ENCODE measurements around the gene FXYD5. TPM values are rescaled to one million over a fixed set of nuclear protein-coding genes. Genes with fewer than 3 reads are reported as not detected.

The FXYD5 gene
- polyA plus RNA-seq, 1 donor from 2014 or later, result not detected

DNA sequence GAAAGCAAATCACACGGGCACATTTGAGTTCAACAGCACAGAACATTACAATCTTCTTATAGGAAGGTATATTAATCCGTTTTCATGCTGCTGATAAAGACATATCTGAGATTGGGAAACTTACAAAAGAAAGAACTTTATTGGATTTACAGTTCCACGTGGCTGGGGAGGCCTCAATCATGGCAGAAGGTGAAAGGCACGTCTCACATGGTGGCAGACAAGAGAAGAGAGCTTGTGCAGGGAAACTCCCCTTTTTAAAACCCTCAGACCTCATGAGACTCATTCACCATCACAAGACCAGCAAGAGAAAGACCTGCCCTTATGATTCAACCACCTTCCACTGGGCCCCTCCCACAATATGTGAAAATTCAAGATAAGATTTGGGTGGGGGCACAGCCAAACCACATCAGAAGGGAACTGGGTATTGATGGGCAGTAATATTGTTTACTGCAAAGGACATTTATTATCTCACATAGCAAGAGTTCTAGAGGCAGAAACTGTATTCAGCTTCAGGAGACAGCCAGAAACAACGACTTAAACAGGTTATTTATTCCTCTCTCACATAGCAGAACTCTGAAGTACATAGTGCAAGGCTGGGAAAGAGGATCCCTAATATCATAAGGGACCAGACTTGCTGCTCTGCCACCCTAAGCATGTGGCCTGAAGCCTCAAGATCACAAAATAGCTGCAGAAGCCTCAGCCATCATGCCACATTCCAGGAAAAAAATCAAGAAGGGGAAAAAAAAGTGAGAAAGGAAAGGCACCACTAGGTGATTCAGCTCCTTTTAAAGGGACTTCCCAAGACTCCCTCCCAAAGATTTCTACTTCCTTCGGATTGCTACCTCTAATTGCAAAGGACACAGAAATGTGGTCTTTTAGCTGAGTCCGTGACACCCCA lies 23.1 kb downstream of the FXYD5 start:
- H2AFZ ChIP-seq (ENCODE audit: low read depth, low read length), result no peak overlapping the region
- H3K9ac ChIP-seq (ENCODE audit: low read length), result no peak overlapping the region
- no peaks in the 10 kb centered on the region for H3K9me3 ChIP-seq (ENCODE audit: low read length)
- no peak overlapping the region for H3K4me2 ChIP-seq (ENCODE audit: low read length)
- no peaks in the 10 kb centered on the region for H3K79me2 ChIP-seq (replicated peaks; ENCODE audit: insufficient read depth, low read length)
- no peak overlapping the region for H3K27ac ChIP-seq (ENCODE audit: low read length)
- H3K27me3 ChIP-seq (ENCODE audit: insufficient read depth, low read depth, low read length), result no peaks in the 10 kb centered on the region
- no peaks in the 10 kb centered on the region for H3F3A ChIP-seq (ENCODE audit: insufficient read depth, low read length, poor library complexity, severe bottlenecking)
- no peak overlapping the region for H3K4me3 ChIP-seq (ENCODE audit: low read length)
- no peaks in the 10 kb centered on the region for H3K36me3 ChIP-seq (ENCODE audit: insufficient read depth, low read length)
- no peaks in the 10 kb centered on the region for H4K20me1 ChIP-seq (ENCODE audit: insufficient read depth)
- TF ChIP-seq, protein P1, sequence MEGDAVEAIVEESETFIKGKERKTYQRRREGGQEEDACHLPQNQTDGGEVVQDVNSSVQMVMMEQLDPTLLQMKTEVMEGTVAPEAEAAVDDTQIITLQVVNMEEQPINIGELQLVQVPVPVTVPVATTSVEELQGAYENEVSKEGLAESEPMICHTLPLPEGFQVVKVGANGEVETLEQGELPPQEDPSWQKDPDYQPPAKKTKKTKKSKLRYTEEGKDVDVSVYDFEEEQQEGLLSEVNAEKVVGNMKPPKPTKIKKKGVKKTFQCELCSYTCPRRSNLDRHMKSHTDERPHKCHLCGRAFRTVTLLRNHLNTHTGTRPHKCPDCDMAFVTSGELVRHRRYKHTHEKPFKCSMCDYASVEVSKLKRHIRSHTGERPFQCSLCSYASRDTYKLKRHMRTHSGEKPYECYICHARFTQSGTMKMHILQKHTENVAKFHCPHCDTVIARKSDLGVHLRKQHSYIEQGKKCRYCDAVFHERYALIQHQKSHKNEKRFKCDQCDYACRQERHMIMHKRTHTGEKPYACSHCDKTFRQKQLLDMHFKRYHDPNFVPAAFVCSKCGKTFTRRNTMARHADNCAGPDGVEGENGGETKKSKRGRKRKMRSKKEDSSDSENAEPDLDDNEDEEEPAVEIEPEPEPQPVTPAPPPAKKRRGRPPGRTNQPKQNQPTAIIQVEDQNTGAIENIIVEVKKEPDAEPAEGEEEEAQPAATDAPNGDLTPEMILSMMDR (IDR thresholded peaks at IDR 0.05; ENCODE audit: poor library complexity, severe bottlenecking), result no peak
- TF ChIP-seq SMC3 (conservative IDR thresholded peaks at IDR 0.05; ENCODE audit: poor library complexity) (no peak), TAF1 (IDR thresholded peaks at IDR 0.05; ENCODE audit: low read depth) (no peak), EP300 (conservative IDR thresholded peaks at IDR 0.05; ENCODE audit: poor library complexity, severe bottlenecking) (no peak), POLR2AphosphoS5 (IDR thresholded peaks at IDR 0.05) (no peak), RAD21 (conservative IDR thresholded peaks at IDR 0.05) (no peak), EZH2 (IDR thresholded peaks at IDR 0.05; ENCODE audit: borderline replicate concordance, insufficient read depth, low read length, poor library complexity, severe bottlenecking) (no peak), MXI1 (conservative IDR thresholded peaks at IDR 0.05; ENCODE audit: poor library complexity, severe bottlenecking) (no peak)
- TF ChIP-seq, protein P2, sequence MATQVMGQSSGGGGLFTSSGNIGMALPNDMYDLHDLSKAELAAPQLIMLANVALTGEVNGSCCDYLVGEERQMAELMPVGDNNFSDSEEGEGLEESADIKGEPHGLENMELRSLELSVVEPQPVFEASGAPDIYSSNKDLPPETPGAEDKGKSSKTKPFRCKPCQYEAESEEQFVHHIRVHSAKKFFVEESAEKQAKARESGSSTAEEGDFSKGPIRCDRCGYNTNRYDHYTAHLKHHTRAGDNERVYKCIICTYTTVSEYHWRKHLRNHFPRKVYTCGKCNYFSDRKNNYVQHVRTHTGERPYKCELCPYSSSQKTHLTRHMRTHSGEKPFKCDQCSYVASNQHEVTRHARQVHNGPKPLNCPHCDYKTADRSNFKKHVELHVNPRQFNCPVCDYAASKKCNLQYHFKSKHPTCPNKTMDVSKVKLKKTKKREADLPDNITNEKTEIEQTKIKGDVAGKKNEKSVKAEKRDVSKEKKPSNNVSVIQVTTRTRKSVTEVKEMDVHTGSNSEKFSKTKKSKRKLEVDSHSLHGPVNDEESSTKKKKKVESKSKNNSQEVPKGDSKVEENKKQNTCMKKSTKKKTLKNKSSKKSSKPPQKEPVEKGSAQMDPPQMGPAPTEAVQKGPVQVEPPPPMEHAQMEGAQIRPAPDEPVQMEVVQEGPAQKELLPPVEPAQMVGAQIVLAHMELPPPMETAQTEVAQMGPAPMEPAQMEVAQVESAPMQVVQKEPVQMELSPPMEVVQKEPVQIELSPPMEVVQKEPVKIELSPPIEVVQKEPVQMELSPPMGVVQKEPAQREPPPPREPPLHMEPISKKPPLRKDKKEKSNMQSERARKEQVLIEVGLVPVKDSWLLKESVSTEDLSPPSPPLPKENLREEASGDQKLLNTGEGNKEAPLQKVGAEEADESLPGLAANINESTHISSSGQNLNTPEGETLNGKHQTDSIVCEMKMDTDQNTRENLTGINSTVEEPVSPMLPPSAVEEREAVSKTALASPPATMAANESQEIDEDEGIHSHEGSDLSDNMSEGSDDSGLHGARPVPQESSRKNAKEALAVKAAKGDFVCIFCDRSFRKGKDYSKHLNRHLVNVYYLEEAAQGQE (IDR thresholded peaks at IDR 0.05; ENCODE audit: borderline replicate concordance), result no peak
- no peaks in the 10 kb centered on the region for H3K9me2 ChIP-seq (ENCODE audit: insufficient read depth, low read length)

DNA sequence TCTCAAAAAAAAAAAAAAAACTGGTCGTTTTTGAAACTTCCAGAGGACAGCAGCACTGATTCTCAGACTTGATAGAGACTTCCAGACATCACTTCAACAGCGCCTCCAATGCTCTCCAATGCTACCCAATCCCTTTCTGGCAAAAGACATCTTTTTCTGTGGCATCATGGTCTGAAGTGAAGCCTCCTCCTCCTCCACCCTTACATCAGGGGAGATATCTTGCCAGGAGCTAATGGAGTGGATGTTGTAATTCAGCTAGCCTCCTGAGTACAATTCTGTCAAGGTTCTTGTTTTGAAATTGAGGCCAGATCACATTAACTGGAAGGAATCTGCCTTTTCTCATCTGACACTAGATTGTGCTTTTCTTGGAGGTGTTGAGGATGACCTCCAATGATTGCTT lies 24.2 kb downstream of the FXYD5 start:
- TF ChIP-seq, protein P1 (IDR thresholded peaks at IDR 0.05; ENCODE audit: poor library complexity, severe bottlenecking), result no peak
- TF ChIP-seq, protein P2 (IDR thresholded peaks at IDR 0.05; ENCODE audit: borderline replicate concordance), result no peak
- TF ChIP-seq EZH2 (IDR thresholded peaks at IDR 0.05; ENCODE audit: borderline replicate concordance, insufficient read depth, low read length, poor library complexity, severe bottlenecking) (no peak), TAF1 (IDR thresholded peaks at IDR 0.05; ENCODE audit: low read depth) (no peak), RAD21 (conservative IDR thresholded peaks at IDR 0.05) (no peak), EP300 (conservative IDR thresholded peaks at IDR 0.05; ENCODE audit: poor library complexity, severe bottlenecking) (no peak), SMC3 (conservative IDR thresholded peaks at IDR 0.05; ENCODE audit: poor library complexity) (no peak), MXI1 (conservative IDR thresholded peaks at IDR 0.05; ENCODE audit: poor library complexity, severe bottlenecking) (no peak), POLR2AphosphoS5 (IDR thresholded peaks at IDR 0.05) (no peak)
- H4K20me1 ChIP-seq (ENCODE audit: insufficient read depth), result no peaks in the 10 kb centered on the region
- no peaks in the 10 kb centered on the region for H3K79me2 ChIP-seq (replicated peaks; ENCODE audit: insufficient read depth, low read length)
- H3F3A ChIP-seq (ENCODE audit: insufficient read depth, low read length, poor library complexity, severe bottlenecking), result no peaks in the 10 kb centered on the region
- no peak overlapping the region for H3K9ac ChIP-seq (ENCODE audit: low read length)
- no peak overlapping the region for H3K4me3 ChIP-seq (ENCODE audit: low read length)
- no peak overlapping the region for H3K4me2 ChIP-seq (ENCODE audit: low read length)
- no peak overlapping the region for H2AFZ ChIP-seq (ENCODE audit: low read depth, low read length)
- no peaks in the 10 kb centered on the region for H3K27me3 ChIP-seq (ENCODE audit: insufficient read depth, low read depth, low read length)
- H3K36me3 ChIP-seq (ENCODE audit: insufficient read depth, low read length), result no peaks in the 10 kb centered on the region
- no peaks in the 10 kb centered on the region for H3K9me3 ChIP-seq (ENCODE audit: low read length)
- H3K9me2 ChIP-seq (ENCODE audit: insufficient read depth, low read length), result no peaks in the 10 kb centered on the region
- no peak overlapping the region for H3K27ac ChIP-seq (ENCODE audit: low read length)
